MG63 (cell line): ENCODE measurements around the gene RBCK1. TPM values are rescaled to one million over a fixed set of nuclear protein-coding genes. Genes with fewer than 3 reads are reported as not detected.

Experiments
- DNase-seq: peaks from one replicate; pipeline ENCODE4 v3.0.0-alpha.2; 2020
- H3K27me3 ChIP-seq: fragments of 250-450 bp; sonication (Bioruptor Pico); 2 replicates; pipeline ENCODE4 v1.5.1; 2020; ENCODE audit warnings: mild to moderate bottlenecking, moderate library complexity
- H3K36me3 ChIP-seq: fragments of 250-450 bp; sonication (Bioruptor Pico); 2 replicates; pipeline ENCODE4 v1.5.1; 2020; ENCODE audit warnings: mild to moderate bottlenecking, moderate library complexity
- H3K4me3 ChIP-seq: fragments of 250-450 bp; sonication (Bioruptor Pico); 2 replicates; pipeline ENCODE4 v1.5.1; 2020; ENCODE audit warnings: mild to moderate bottlenecking, moderate library complexity
- H3K9me3 ChIP-seq: fragments of 250-450 bp; sonication (Bioruptor Pico); 2 replicates; pipeline ENCODE4 v1.5.1; 2020; ENCODE audit warnings: mild to moderate bottlenecking, moderate library complexity
- total RNA-seq: library from RNA; depleted of rRNA; stranded (reverse); fragments of >200 nt; shearing (Covaris generic); gene quantifications from 2 replicates; pipeline ENCODE4 v1.2.3, GENCODE V29; 2014; ENCODE audit warnings: low replicate concordance

RBCK1 gene
- total RNA-seq, 1 experiment from 2014 or later = 68.7 TPM

DNA sequence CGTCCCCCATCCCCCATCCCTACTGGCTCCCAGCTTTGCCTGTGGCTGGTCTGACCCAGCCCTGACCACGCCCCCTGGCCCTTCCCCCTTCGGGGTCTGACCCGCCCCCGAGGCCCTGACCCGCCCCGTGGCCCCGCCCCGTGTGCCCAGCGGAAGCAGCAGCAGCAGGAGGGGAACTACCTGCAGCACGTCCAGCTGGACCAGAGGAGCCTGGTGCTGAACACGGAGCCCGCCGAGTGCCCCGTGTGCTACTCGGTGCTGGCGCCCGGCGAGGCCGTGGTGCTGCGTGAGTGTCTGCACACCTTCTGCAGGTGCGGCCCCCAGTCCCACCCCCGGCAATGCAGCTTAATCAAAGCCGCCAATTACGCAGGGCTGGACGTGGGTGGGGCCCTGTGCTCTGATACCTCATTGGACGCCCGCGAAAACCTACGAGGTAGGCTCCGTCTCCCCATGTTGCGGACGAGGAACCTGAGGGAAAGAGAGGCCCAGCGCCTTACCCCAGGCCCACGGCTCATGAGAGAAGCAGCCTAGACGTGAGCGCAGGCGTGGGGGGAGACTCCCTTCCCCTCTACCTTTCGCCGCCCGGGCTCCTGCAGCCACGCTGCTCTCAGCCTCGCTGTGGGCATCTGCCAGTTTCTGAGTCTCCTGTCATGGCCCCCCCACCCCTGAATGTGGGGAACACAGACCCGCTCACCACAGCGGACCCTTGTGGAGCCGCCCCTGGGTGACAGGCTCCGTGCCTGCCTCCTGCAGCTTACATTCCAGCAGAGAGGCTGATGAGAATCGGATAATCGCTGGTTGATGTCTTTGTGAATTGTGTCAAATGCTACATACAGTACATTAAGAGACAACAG, 12.8 kb downstream of the RBCK1 start:
- no peak for DNase-seq
- no peaks in the 10 kb centered on the region for H3K36me3 ChIP-seq

DNA sequence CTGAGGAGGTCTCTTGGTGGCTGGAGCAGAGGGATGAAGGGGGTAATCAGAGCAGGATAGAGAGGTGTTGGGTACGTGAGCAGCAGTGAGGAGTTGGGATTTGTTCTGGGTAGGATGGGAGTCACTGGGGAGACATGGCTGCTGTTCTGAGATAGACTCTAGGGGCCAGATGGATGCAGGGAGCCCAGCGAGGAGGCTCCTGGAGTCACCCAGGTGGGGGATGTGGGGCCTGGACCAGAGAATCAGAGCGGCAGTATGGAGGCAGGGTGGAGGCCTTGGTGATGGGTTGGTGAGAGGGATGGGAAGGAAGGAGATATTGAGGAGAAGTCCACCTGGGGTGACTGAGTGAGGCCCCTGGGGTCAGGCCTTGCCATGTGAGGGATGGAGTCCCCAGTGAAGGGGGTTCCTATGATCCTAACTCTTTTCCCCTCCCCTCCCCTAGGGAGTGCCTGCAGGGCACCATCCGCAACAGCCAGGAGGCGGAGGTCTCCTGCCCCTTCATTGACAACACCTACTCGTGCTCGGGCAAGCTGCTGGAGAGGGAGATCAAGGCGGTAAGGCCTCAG, 13.7 kb downstream of the RBCK1 start:
- Histone ChIP-seq H3K4me3 (no peak overlapping the region), H3K36me3 (no peaks in the 10 kb centered on the region)
- DNase-seq = no peak

More for the DNA sequence above, 12.8 kb downstream of the RBCK1 start:
- Histone ChIP-seq H3K4me3 (no peak overlapping the region), H3K9me3 (no peaks in the 10 kb centered on the region), H3K27me3 (no peaks in the 10 kb centered on the region)

DNA sequence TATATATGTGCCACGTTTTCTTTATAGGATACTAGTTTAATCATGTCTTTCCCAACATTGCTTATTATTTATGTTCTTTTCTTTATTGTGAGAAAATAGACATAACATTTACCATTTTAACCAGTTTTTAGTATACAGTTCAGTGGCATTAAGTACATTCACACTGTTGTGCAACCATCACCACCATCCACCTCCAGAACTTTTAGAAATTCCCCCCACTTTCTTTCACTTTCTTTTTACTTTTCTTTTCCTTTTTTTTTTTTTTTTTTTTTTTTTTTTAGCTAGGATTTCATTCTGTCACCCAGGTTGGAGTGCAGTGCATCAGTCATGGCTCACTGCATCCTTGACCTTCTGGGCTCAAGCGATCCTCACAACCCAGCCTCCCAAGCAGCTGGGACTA, 18.5 kb downstream of the RBCK1 start:
- Histone ChIP-seq H3K4me3 (no peak overlapping the region), H3K9me3 (no peaks in the 10 kb centered on the region), H3K27me3 (no peaks in the 10 kb centered on the region), H3K36me3 (no peaks in the 10 kb centered on the region; the same call in 1 of the 2 replicates)
- no peak for DNase-seq

More for the DNA sequence above, 13.7 kb downstream of the RBCK1 start:
- Histone ChIP-seq H3K27me3 (no peaks in the 10 kb centered on the region), H3K9me3 (no peaks in the 10 kb centered on the region)

DNA sequence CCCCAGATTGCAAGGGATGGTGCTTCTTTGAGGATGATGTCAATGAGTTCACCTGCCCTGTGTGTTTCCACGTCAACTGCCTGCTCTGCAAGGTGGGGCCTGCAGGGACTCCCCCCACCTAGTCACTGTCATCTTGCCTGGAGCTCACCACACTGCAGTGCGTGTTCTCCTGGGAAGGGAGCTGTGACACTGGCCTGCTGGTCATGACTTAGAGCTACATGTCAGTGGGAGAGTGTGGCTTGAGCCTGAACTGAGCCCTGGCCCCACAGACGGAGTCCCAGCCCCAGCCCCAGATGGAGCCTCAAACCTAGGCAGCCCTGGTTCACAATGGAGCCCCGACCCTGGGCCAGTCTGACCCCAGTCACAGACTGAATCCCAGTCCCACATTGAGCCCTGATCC, 19.3 kb downstream of the RBCK1 start:
- Histone ChIP-seq H3K9me3 (no peaks in the 10 kb centered on the region), H3K27me3 (no peaks in the 10 kb centered on the region), H3K4me3 (no peak overlapping the region), H3K36me3 (no peaks in the 10 kb centered on the region; the same call in 1 of the 2 replicates)
- no peak for DNase-seq

DNA sequence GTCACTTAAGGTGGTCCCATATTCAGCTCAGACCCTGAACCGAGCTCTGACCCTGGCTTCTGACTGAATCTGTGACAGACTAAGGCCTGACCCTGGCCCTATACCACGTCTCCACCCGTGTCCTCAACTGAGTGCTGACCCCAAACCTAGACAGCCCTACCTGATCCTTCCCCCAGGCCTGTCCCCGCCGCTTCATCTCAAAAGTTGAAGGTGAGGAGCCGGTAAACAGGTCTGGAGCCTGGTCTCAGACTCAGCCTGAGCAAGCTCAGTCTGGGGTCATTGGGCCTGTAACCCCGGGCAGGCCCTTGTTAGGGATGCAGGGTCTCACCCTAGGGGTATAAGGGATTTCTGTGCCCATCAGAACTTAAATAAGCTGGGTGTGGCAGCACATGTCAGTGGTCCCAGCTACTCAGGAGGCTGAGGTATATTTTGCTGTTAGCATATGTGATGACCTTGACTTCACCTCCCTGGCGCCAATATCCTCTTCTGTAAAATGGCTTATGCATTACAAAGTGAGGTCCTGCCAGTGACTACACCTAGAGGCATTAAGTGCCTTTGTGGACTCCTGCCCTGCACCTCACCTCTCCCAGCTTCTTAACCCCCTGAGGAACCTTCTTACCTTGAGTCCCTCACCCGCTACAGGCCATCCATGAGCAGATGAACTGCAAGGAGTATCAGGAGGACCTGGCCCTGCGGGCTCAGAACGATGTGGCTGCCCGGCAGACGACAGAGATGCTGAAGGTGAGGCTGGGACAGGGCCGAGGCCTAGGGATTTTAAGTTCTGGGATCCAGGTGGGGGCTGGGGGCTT, 20.0 kb downstream of the RBCK1 start:
- Histone ChIP-seq H3K9me3 (no peaks in the 10 kb centered on the region), H3K27me3 (no peaks in the 10 kb centered on the region), H3K36me3 (no peaks in the 10 kb centered on the region; the same call in 1 of the 2 replicates), H3K4me3 (no peak overlapping the region)
- no peak for DNase-seq

DNA sequence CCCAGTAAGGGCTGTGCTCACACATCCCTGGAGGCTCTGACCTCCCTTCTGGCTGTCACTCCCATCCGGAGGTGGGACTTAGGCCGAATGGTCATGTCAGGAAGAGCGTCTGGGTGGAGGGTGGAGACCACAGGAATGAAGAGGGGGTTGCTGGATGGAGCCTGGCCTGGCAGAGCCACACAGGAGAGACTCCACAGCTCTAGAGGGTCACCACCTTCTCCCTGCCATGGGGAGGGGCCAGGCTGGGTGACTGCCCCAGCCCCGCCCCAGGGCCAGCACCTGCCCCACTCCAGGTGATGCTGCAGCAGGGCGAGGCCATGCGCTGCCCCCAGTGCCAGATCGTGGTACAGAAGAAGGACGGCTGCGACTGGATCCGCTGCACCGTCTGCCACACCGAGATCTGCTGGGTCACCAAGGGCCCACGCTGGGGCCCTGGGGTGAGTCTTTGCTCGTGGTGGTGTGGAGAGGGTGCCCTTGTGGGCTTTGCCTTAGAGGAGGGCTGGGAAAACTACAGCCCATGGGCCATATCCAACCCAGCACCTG, 20.6 kb downstream of the RBCK1 start:
- Histone ChIP-seq H3K4me3 (no peak overlapping the region), H3K9me3 (no peaks in the 10 kb centered on the region), H3K36me3 (no peaks in the 10 kb centered on the region; the same call in 1 of the 2 replicates), H3K27me3 (no peaks in the 10 kb centered on the region)
- DNase-seq = no peak

DNA sequence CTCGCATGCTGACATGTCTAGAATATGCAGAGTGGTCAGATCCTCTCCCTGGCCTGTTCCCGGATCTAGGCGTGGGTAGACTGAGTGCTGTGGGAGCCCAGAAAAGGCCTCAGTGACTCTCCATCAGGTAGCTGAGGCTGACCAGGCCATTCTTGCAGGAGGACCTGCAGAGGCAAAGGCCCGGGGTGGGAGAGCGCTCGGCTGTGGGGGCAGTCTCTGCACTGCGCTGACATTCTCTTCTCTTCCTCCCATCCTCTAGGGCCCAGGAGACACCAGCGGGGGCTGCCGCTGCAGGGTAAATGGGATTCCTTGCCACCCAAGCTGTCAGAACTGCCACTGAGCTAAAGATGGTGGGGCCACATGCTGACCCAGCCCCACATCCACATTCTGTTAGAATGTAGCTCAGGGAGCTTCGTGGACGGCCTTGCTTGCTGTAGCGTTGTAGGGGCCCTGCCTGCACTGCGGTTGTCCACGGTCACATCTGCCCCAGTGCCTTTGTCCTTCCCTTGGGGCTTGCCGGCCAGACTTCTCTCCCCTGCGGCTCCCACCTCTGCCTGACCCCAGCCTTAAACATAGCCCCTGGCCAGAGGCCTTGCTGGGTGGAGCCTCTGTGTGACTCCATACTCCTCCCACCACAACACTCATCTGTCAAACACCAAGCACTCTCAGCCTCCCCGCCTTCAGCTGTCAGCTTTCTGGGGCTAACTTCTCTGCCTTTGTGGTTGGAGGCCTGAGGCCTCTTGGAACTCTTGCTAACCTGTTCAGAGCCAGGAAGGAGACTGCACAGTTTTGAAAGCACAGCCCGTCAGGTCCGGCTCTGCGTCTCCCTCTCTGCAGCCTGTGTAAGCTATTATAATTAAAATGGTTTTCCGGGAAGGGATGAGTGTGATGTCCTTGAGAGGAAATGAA, 22.2 kb downstream of the RBCK1 start:
- Histone ChIP-seq H3K36me3 (no peaks in the 10 kb centered on the region; the same call in 1 of the 2 replicates), H3K4me3 (no peak overlapping the region), H3K9me3 (no peaks in the 10 kb centered on the region), H3K27me3 (no peaks in the 10 kb centered on the region)
- DNase-seq = no peak

DNA sequence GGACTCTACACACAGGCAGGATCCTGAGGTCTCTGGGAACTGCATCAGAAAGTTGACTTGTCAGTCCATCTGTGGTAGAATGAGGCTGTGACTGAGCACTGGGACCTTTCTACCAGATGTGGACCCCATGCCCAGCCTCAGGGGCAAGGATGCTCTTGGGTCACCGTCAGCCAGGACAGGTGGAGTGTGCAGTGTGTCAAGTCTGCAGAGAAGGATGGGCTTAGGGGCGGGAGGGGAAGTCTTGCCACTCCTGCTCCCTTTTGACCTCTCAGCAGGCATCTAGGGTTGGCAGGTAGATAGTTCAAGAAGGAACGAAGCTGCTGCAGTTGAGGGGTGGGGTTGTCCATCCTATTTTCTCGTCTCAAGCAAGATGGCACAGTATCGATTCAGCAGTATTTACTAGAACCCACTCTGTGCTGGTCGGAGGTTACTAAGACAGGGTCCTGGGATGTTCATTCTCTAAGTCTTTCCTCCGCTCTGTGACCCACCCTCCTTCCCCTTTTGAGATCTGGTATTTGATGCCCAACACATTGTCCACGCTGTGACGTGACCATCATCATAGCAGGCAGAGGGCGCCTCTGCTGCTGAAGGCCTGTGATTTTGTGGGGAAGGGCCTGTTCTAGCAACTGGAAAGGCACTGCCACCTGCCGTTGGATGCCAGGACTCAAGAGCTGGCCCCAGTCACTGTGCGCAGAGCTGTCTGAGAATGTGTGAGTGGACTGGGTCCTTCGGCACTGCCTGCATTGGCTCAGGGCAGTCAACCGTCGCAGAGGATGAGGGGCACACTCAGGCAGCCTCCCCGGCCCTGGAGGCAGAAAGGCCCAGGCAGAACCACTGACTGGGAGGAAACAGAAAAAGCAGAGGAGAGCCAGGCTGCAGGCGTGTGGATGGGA, 23.2 kb downstream of the RBCK1 start:
- no peaks in the 10 kb centered on the region for H3K27me3 ChIP-seq
- DNase-seq = peak; percentile 30
- H3K9me3 ChIP-seq = no peaks in the 10 kb centered on the region
- H3K4me3 ChIP-seq = no peak overlapping the region
- H3K36me3 ChIP-seq = no peaks in the 10 kb centered on the region; the same call in 1 of the 2 replicates

DNA sequence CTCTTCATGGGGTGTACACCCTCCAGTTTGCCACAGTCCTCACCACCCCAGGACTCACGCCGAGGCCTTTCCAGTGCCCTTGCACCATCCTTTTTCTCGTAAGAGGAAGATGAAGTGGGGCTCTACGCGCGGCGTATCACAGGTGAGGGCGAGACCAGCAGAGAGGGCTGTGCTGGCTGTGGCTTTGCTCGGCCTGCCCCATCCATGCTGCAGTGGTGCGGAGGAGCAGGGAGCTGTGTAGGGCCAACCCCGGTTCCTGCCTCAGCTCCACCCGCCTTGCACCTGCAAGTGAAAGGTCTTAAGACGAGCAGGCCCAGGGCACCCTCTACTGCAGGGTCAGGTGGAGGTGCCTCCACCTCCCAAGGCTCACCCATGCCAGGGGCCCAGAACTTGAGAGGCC, 24.1 kb downstream of the RBCK1 start:
- H3K4me3 ChIP-seq = no peak overlapping the region
- no peaks in the 10 kb centered on the region for H3K9me3 ChIP-seq
- no peaks in the 10 kb centered on the region; the same call in 1 of the 2 replicates for H3K36me3 ChIP-seq
- no peaks in the 10 kb centered on the region for H3K27me3 ChIP-seq
- no peak for DNase-seq

DNA sequence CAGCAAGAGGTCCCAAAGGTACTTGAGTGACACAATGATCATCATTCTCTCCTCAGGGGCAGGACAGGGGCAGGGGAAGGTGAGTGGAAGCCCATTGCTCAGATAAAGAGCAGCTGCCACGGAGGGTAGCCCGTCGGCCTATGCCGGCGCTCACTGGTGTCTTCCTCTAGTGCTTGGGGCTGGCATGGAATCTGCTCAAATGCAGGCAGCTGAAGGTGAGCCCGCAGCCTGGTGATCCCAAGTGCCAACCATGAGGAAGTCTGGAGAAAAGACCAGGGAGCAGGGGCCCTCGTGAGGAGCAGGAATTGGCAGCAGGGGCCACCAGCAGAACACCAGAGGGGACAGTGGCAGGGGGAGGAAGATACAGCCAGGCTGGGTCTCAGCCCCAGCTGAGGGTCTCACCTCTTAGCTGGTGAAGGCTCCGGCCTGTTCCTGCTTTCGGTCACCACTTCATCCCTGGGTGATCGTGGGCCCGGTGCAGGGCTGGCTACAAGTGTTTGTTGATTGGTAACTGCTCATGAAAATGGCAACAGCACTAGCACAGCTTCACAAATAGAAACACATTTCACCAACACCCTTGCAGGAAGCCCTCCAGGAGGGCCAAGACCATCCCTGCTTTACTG, 24.7 kb downstream of the RBCK1 start:
- H3K9me3 ChIP-seq = no peaks in the 10 kb centered on the region
- H3K27me3 ChIP-seq = no peaks in the 10 kb centered on the region
- H3K36me3 ChIP-seq = no peaks in the 10 kb centered on the region; the same call in 1 of the 2 replicates
- no peak overlapping the region for H3K4me3 ChIP-seq
- no peak for DNase-seq

DNA sequence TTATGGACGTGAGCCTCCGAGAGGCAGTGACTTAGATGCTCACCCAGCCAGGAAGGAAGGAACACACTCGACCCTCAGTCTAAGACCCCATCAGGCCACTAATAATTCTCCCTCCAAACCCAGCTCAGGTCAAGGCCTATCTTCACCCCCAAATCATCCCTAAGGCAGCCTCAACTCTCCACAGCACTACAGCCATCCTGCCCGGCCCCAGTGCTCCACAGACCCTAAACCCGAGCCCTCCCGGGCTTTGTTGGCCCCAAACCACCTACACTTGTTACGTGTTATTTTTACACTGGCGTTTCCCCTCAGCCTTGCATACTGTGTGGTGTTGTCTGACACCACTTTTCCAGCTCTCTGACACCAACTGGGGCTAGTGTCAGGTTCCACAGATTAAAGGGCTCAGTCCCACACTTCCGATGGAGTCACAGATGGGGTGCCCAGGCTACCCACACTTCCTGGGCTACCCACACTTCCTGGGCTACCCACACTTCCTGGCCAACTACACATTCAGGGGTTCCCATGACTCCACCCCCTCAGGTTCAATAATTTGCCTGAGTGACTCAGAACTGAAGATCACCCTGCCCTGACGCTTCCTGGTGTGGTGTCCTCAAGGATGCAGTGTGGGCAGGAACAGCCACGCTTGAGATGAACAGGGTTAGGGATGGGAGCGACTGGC, 25.3 kb downstream of the RBCK1 start:
- H3K36me3 ChIP-seq = peaks cover under 1% of the 10 kb centered on the region
- no peak for DNase-seq
- H3K4me3 ChIP-seq = no peak overlapping the region
- H3K9me3 ChIP-seq = no peaks in the 10 kb centered on the region
- H3K27me3 ChIP-seq = no peaks in the 10 kb centered on the region

DNA sequence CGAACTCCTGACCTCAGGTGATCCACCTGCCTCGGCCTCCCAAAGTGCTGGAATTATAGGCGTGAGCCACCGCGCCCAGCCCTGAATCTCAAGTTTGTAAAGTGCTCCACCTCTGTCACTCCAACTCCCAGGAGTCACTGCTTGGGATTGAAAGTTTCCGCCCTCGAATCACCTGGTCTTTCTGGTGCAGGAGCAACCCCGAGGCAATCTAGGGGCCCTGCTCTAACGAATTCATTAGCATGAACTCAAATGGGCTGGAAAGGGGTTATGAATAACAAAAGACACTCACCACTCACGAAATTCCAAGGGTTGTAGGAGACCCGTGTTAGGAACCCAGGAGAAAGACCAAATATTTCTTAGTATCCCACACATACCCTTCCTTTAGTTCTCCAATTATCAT, 26.1 kb downstream of the RBCK1 start:
- Histone ChIP-seq H3K27me3 (no peaks in the 10 kb centered on the region), H3K36me3 (peaks cover 3% of the 10 kb centered on the region), H3K9me3 (no peaks in the 10 kb centered on the region), H3K4me3 (no peak overlapping the region)
- DNase-seq = no peak

DNA sequence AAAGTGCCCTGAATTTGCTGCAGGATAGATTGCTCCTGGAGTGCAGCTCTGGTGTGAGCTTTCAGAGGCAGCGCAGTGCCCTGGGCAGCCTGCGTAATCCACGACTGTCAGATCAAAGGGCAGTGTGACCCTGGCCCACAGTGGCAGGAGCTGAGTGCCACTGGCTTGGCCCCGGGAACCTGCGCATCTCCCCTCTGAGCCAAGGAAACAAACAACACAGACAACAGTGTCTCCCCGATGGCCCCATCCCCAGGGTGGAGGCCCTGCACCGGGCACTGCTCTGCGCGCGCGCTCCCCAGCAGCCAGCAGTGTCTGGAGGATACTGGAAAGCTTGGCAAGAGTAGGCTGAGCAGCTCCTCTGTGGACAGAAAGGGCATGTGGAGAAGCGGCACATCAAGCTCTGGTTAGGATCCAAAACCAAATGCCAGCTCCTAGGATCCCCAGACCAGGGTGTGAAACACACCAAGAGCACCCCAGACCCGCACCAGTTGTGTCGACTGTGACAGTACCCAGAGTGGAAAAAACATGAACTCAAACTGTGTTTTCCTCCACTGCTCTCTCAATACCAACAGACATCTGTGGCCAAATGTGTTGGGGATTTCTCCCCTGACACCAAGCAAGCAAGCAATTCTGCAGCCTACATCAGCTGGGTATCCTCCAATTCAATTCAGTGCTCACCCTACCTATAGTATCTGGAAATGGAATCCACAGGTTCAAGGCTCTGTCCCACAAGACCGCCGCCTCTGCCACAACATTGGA, 26.7 kb downstream of the RBCK1 start:
- no peak for DNase-seq
- Histone ChIP-seq H3K27me3 (no peaks in the 10 kb centered on the region), H3K4me3 (no peak overlapping the region), H3K36me3 (peaks cover 7% of the 10 kb centered on the region), H3K9me3 (no peaks in the 10 kb centered on the region)

DNA sequence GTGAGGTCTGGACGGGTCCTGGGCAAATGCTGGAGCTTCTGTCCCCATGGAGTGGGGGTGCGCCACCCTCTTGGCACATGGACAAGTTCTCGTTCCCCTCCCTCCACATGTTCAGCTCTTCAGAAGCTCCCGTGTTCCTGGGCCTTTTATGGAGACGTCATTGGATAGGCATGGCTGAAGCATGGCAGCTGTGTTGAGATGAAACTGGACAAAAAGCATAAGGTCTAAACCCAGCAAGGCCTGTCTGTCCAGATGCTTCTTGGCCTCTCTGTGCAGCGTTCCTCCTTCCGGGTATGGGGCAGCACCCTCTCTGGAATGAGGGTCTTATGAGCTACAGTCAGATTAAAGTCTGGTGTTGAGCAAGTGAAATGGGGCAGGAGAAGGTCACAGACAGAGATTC, 27.5 kb downstream of the RBCK1 start:
- no peak overlapping the region for H3K4me3 ChIP-seq
- no peaks in the 10 kb centered on the region for H3K27me3 ChIP-seq
- no peaks in the 10 kb centered on the region for H3K9me3 ChIP-seq
- H3K36me3 ChIP-seq = peaks cover 7% of the 10 kb centered on the region
- no peak for DNase-seq
